Uterus (tissue), 4 donors: Measurements from ENCODE around the gene ACOX2. TPM values are rescaled to one million over a fixed set of nuclear protein-coding genes. Genes with fewer than 3 reads are reported as not detected.

Source experiments
- DNase-seq, 2 donors: peaks; one replicate each; pipeline ENCODE4 v3.0.0-alpha.2; 2019 to 2020
- H3K27ac ChIP-seq, 2 donors: fragments of 200-600 bp; sonication (generic); 1 replicate in 1 of 2; 2 replicates in 1 of 2; pipeline ENCODE4 v1.5.1; 2016 to 2018
- H3K27me3 ChIP-seq, 2 donors: fragments of 200-600 bp; sonication (generic); one replicate each; pipeline ENCODE4 v1.5.1; 2018 to 2019; ENCODE audit warnings: control low read depth in 1 of 2
- H3K36me3 ChIP-seq, 2 donors: fragments of 200-600 bp; sonication (generic); one replicate each; pipeline ENCODE4 v1.5.1; 2019; ENCODE audit warnings: control low read depth in 1 of 2
- H3K4me1 ChIP-seq, 2 donors: fragments of 200-600 bp; sonication (generic); one replicate each; pipeline ENCODE4 v1.5.1; 2018 to 2019; ENCODE audit warnings: control low read depth in 1 of 2
- H3K4me3 ChIP-seq, 2 donors: fragments of 200-600 bp; sonication (generic); 1 replicate in 1 of 2; 2 replicates in 1 of 2; pipeline ENCODE4 v1.5.1; 2018 to 2019; ENCODE audit warnings: mild to moderate bottlenecking in 1 of 2
- H3K9me3 ChIP-seq, 2 donors: fragments of 200-600 bp; sonication (generic); one replicate each; pipeline ENCODE4 v1.5.1; 2019; ENCODE audit warnings: control low read depth in 1 of 2
- CTCF ChIP-seq, 4 experiments: fragments of 200-600 bp in 2 of 4; fragments of 450-650 bp in 2 of 4; sonication (generic) in 2 of 4; IDR thresholded peaks; one replicate each; pipeline ENCODE4 v1.5.1; 2016 to 2019; ENCODE audit warnings: antibody characterized with exemption in 4 of 4, mild to moderate bottlenecking in 2 of 4, moderate library complexity in 1 of 4
- POLR2A ChIP-seq, 2 donors: fragments of 450-650 bp; IDR thresholded peaks; one replicate each; pipeline ENCODE4 v1.6.1; 2016; ENCODE audit warnings: antibody characterized with exemption in 2 of 2, mild to moderate bottlenecking in 1 of 2, moderate library complexity in 1 of 2
- intact Hi-C: fragments of 100-400 bp; cut with DNase I; formaldehyde crosslinking; loops from one replicate; pipeline ENCODE4 v1.15.1; 2023; ENCODE audit warnings: low total_unique reads
- total RNA-seq, 4 donors: library from RNA; depleted of rRNA in 3 of 4; stranded (reverse); fragments of >200 nt in 3 of 4; gene quantifications; one replicate each; pipeline versions ENCODE4 v1.1.0 to v1.2.4, GENCODE V29; 2014 to 2023
- donor health status: DM: yes; HTN: yes; CAD: no.

The ACOX2 gene
- total RNA-seq, 4 donors from 2014 or later: 10.3 to 33.7 (median 23.6) TPM

GRCh38 chr3:58526515-58526957, 10.5 kb downstream of the ACOX2 start:
- no peak for DNase-seq
- intact Hi-C loops: no loop called here
- H3K4me3 ChIP-seq: no peak overlapping the region
- H3K27ac ChIP-seq: no peak overlapping the region
- H3K4me1 ChIP-seq: no peaks in the 10 kb centered on the region
- TF ChIP-seq CTCF (IDR thresholded peaks at IDR 0.05) (no peak), POLR2A (IDR thresholded peaks at IDR 0.05) (no peak)
- no peaks in the 10 kb centered on the region for H3K36me3 ChIP-seq
- H3K9me3 ChIP-seq: no peaks in the 10 kb centered on the region
- H3K27me3 ChIP-seq: no peaks in the 10 kb centered on the region

GRCh38 chr3:58524326-58524888, 12.6 kb downstream of the ACOX2 start:
- Histone ChIP-seq H3K9me3 (no peaks in the 10 kb centered on the region), H3K27ac (no peak overlapping the region), H3K4me3 (no peak overlapping the region), H3K36me3 (no peaks in the 10 kb centered on the region), H3K4me1 (no peaks in the 10 kb centered on the region), H3K27me3 (no peaks in the 10 kb centered on the region)
- intact Hi-C loops: no loop called here
- no peak for DNase-seq
- TF ChIP-seq CTCF (IDR thresholded peaks at IDR 0.05): no peak
- no peak for TF ChIP-seq POLR2A (IDR thresholded peaks at IDR 0.05)

- Histone ChIP-seq H3K36me3 (no peaks in the 10 kb centered on the region), H3K4me1 (no peaks in the 10 kb centered on the region), H3K4me3 (no peak overlapping the region), H3K9me3 (no peaks in the 10 kb centered on the region), H3K27me3 (no peaks in the 10 kb centered on the region), H3K27ac (no peak overlapping the region)
- TF ChIP-seq POLR2A (IDR thresholded peaks at IDR 0.05) (no peak), CTCF (IDR thresholded peaks at IDR 0.05) (no peak)
- intact Hi-C loops: no loop called here
- DNase-seq: no peak
Observed at GRCh38 chr3:58522759-58523425, 14.1 kb downstream of the ACOX2 start.

GRCh38 chr3:58521917-58522631, 14.9 kb downstream of the ACOX2 start:
- intact Hi-C loops: no loop called here
- no peaks in the 10 kb centered on the region for H3K4me1 ChIP-seq
- no peaks in the 10 kb centered on the region for H3K9me3 ChIP-seq
- no peak overlapping the region for H3K4me3 ChIP-seq
- H3K36me3 ChIP-seq: no peaks in the 10 kb centered on the region
- H3K27ac ChIP-seq: no peak overlapping the region
- DNase-seq: no peak
- TF ChIP-seq POLR2A (IDR thresholded peaks at IDR 0.05) (no peak), CTCF (IDR thresholded peaks at IDR 0.05) (no peak)
- no peaks in the 10 kb centered on the region for H3K27me3 ChIP-seq

- DNase-seq: no peak
- Histone ChIP-seq H3K27me3 (no peaks in the 10 kb centered on the region), H3K27ac (no peak overlapping the region), H3K36me3 (no peaks in the 10 kb centered on the region), H3K9me3 (no peaks in the 10 kb centered on the region), H3K4me3 (no peak overlapping the region), H3K4me1 (no peaks in the 10 kb centered on the region)
- intact Hi-C loops: no loop called here
- TF ChIP-seq POLR2A (IDR thresholded peaks at IDR 0.05): no peak
- TF ChIP-seq CTCF (IDR thresholded peaks at IDR 0.05): no peak
Observed at GRCh38 chr3:58521336-58521670, 15.7 kb downstream of the ACOX2 start.
